NCI-H2196 treated with DMSO at 0.1 percent for 48 hours (cell line): ENCODE results near the gene TSPAN3.

ENCODE experiments used
- DNase-seq: peaks from one replicate; lab custom pipeline; 2025; ENCODE audit not compliant: unreplicated experiment; lab: John Stamatoyannopoulos, UW

Gene TSPAN3

DNA sequence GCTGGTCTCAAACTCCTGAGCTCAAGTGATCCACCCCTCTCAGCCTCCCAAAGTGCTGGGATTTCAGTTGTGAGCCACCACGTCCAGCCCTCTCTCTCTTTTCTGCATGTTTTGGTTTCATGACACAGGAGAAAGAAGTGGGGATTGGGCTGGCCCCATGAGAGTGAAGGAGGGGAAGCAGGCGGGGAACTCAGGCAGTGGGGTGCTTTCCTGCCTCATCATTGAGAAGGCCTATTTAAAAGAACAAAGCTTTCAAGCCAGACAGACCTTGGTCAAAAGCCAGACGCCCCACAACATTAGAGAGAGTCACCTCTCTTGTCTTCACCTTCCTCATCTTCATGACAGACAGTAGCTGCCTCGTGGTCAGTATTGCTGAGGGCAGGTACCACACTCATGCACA is 60.1 kb downstream of the TSPAN3 start:
- DNase-seq = no peak

DNA sequence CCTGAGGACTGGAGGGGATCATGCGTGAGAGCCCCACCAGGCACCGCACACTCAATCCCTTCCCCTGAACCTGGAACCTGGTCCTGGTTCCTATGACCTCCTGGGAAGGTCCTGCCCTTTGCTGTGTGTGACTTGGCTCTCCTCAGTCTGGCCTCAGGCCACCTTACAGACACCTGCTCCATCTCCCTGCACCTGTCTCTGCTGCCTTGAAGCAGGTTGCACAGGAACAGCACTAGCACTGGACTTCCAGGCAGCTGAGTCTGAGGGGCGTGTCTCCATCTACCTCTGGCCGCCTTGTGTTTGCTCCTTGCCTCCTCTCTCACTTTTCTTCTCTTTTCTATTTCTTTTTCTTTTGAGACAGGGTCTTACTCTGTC is 60.6 kb downstream of the TSPAN3 start:
- peak; percentile 35 for DNase-seq

GRCh38 chr15:77009646-77010311 is 61.1 kb downstream of the TSPAN3 start:
- no peak for DNase-seq

DNA sequence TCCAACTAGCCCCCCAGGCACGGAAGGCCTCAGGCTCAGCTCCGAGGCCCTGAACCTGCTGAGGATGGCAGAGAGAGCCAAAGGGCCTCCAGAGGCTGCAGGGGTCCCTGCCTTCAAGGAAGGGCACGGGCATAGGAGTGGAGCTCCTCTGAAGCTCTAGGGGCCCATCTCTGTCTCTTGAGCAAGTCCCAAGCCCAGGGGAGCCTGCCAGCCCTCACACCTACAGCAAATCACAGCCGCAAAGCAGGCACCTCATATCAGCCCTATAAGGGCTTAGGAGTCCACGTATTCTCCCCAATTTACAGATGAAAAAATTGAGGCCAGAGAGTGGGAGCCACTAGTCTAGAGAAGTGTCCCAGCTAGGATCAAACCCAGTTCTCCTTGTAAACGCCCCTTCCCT is 61.7 kb downstream of the TSPAN3 start:
- DNase-seq = no peak

DNA sequence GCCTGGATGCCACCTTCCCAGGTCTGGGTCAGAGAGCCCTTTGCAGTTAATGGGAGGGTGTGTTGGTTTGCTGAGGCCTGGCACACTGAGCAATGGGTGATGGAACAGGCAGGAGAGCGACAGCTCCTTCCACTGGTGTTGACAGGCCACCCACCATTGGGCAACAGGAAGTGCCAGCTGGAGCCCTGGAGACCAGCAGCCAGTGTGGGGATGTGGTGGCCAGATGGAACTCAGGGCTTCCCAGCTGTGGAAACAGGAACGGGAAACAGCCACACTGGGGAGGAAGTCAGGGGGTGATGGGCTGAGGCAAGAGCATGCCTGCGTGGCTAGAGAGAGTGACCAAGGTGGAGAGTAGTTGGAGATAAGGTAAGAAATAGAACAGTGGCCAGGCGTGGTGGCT is 66.7 kb downstream of the TSPAN3 start:
- DNase-seq = no peak

GRCh38 chr15:77002954-77003912 is 67.7 kb downstream of the TSPAN3 start:
- DNase-seq = no peak

DNA sequence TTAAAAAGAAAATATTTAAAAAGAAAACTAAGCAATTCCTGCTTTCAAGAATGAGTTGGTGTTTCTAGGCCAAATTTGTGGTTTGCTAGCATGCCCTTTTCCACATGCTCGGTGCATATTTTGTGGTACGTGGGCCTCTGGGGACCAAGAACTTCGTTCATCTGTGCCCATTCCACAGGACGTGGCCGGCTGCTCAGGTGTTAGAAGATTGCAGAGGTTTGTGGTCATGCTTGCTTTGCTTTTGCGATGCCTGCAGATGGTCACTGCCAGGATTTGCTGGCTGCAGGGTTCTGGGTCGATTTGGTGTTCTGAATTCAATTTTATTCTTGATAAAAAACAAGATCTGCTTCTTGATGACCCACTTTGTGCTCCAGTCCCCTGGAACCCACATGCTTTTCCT is 68.5 kb downstream of the TSPAN3 start:
- no peak for DNase-seq

DNA sequence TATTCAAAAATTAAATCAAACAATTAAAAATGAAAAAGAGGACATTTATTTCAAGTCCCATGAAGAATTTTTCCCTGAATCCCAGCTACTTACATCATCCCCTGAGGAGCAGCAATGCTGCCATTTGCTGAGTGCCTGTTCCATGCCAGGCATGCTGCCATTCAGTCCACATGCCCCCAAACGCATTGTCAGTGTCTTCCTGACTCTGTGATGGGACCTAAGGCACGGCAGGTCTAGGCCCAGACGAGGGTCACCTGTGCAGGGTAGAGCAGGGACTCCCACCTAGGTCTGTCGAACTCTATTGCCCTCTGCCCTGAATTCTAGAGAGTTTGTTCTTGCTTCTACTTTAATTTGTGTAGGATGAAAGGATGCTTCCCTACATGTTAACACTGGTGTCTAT is 68.9 kb downstream of the TSPAN3 start:
- DNase-seq = no peak

DNA sequence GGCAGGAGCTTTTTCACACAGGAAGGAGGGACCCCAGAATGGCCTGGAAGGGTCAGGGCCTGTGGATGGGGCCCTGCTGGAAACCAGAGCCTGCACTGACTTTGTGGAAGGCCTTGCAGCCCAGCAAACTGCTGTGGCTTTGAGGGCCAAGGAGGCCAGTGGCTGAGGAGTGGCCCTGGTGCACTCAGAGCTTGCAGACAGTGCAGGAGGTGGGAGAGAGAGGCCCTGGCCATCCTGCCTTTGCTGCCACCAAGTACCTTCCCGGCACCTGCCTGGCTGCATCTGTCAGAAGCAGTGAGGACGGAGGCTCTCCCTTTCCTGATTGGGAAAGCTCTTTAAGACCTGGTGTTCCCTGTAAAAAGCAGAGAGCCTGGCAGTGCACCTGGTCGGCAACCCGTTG is 69.6 kb downstream of the TSPAN3 start:
- no peak for DNase-seq

GRCh38 chr15:76999996-77000395 is 70.9 kb downstream of the TSPAN3 start:
- DNase-seq = no peak

GRCh38 chr15:76998663-76999285 is 72.1 kb downstream of the TSPAN3 start:
- no peak for DNase-seq

DNA sequence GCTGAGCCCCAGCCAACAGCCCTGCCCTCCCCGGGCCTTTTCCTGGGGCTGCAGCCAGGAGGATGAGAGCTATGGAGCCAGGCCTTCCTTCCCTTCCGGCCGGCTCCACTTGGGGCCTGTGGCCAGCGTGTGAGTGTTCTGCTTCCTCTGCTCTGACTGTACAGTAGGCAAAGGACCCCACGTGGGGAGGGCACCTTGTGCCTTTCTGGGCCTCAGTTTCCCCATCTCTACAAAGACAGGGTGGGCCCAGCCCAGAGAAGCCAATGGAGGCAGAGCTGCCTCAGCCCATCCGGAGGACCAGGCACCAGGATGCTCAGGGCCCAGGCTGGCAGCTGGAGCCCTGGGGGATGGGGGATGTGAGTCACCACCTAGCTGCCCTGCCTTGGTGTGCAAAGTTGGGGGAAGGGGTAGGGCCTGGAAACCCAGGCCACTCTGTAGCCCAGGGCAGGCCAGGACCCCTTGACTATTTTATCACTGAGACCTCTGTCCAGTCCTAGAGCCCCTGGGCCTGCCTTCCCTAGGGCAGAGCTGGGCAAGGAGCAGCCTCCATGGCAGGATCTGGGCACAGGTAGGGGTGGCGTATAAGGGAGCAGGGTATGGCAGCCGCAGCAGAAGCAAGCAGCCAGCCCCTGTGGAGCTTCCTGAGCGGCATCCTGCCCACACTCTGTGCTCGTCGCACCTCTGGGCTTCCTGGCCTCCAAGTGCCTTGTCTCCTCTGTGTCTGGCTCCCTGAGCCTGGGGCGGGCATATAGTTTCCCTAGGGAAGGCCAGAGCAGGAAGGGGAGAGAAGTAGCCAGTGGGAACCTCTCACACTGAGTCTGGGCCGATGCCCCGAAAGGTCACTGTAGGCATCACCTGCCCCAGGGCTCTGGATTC is 74.1 kb downstream of the TSPAN3 start:
- DNase-seq = no peak

GRCh38 chr15:76996076-76996525 is 74.8 kb downstream of the TSPAN3 start:
- DNase-seq = no peak

DNA sequence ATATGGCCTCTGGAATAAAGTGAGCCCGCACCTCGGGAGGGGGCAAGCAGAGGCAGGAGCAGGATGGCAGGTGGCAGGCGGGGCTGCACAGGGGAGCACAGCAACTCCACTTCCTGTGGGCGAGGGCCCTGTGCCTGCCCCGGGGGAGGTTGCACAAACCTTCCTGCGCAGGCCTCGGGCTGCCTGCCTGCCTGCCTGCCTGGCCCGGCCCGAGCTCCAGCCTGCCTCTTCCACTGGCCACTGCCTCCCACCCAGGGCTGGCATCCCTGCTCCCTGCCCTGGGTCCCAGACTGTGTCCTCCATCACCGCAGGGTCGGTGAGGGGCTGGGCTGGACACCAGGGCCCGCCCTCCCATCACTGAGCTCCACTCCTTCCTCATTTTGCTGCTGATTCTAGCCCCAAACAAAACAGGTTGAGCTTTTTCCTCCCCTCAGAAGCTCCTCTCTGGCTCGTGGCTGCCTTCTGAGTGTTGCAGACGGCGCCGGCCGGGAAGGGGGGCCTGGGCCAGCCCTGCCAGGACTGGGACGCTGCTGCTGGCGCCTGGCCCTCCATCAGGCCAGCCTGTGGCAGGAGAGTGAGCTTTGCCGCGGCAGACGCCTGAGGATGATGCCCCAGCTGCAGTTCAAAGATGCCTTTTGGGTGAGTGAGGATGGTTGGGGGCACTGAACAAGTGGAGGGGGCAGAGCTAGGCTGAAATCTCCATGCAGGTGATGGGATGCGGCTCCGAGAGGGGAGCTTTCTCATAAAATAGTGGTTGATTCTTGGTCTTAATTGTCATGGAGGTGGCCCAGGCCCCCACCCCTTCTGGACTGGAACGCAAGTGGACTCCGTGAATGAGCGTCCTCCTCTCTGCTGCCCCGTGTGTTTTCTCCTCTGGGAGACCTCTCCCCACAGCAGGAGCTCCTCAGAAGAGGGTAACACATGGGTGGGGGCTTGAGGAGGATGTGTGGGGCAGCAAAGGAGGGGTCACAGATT is 75.7 kb downstream of the TSPAN3 start, which contains the start of gene PSTPIP1:
Gene PSTPIP1 (plus strand): TSS at position 156 of the 975 bp plus-strand sequence. CDS start 448 bp downstream, at position 604.
- DNase-seq = no peak

- no peak for DNase-seq
These were observed 76.4 kb downstream of the TSPAN3 start for GRCh38 chr15:76994496-76994895.

GRCh38 chr15:76994001-76994400 is 76.9 kb downstream of the TSPAN3 start:
- no peak for DNase-seq

GRCh38 chr15:76993114-76993725 is 77.7 kb downstream of the TSPAN3 start:
- DNase-seq = no peak

- DNase-seq = no peak
These were observed 78.9 kb downstream of the TSPAN3 start for GRCh38 chr15:76991741-76992645.
